ENCODE data around the gene CBFA2T3.

- no peak for TF ChIP-seq CTCF (IDR thresholded peaks at IDR 0.05)
- no peak for TF ChIP-seq POLR2A (IDR thresholded peaks at IDR 0.05)
Observed at GRCh38 chr16:88957887-88958577, 19.0 kb downstream of the CBFA2T3 start.

Measured in gastroesophageal sphincter (tissue), 3 donors.